Neural crest cell (in vitro differentiated cells): ENCODE results near the gene TRIM8. TPM values are rescaled to one million over a fixed set of nuclear protein-coding genes. Genes with fewer than 3 reads are reported as not detected.

ENCODE experiments used
- DNase-seq: peaks from one replicate; pipeline ENCODE4 v3.0.0; 2021; ENCODE audit warnings: low read depth, mixed read lengths, low spot score
- H3K27ac Mint-ChIP-seq: one replicate; pipeline ENCODE4 v1.8.0; 2021; ENCODE audit warnings: mild to moderate bottlenecking, mixed read lengths; ENCODE audit not compliant: unreplicated experiment
- H3K27me3 Mint-ChIP-seq: 2 replicates; pipeline ENCODE4 v1.8.0; 2021; ENCODE audit warnings: low read depth, mild to moderate bottlenecking, mixed read lengths
- H3K36me3 Mint-ChIP-seq: 2 replicates; pipeline ENCODE4 v1.8.0; 2021; ENCODE audit warnings: low read depth, mild to moderate bottlenecking, mixed read lengths
- H3K4me1 Mint-ChIP-seq: 2 replicates; pipeline ENCODE4 v1.8.0; 2021; ENCODE audit warnings: mixed read lengths
- H3K4me3 Mint-ChIP-seq: one replicate; pipeline ENCODE4 v1.8.0; 2021; ENCODE audit warnings: mild to moderate bottlenecking, mixed read lengths
- H3K9me3 Mint-ChIP-seq: 2 replicates; pipeline ENCODE4 v1.8.0; 2021; ENCODE audit warnings: mixed read lengths
- CTCF ChIP-seq: fragments of 200-600 bp; sonication (generic); conservative IDR thresholded peaks from 2 replicates; pipeline ENCODE4 v1.5.0; 2021; ENCODE audit warnings: antibody characterized with exemption, mild to moderate bottlenecking
- total RNA-seq: library from RNA; stranded (reverse); gene quantifications from 2 replicates; pipeline ENCODE4 v1.2.1, GENCODE V29; 2021

Gene TRIM8
- total RNA-seq, 1 donor from 2014 or later, result 76.9 TPM

- Mint-ChIP-seq H3K27ac (peak overlapping the region; percentile 59), H3K4me3 (peak overlapping the region; percentile 40), H3K9me3 (peaks cover 5% of the 10 kb centered on the region), H3K27me3 (no peaks in the 10 kb centered on the region), H3K4me1 (peaks cover 40% of the 10 kb centered on the region), H3K36me3 (peaks cover 5% of the 10 kb centered on the region)
- no peak for DNase-seq
- TF ChIP-seq CTCF, result no peak
These were observed 9.6 kb upstream of the TRIM8 start for GRCh38 chr10:102634686-102635085.

- no peak for TF ChIP-seq CTCF
- H3K4me1 Mint-ChIP-seq, result peaks cover 33% of the 10 kb centered on the region
- H3K9me3 Mint-ChIP-seq, result peaks cover 5% of the 10 kb centered on the region
- no peak overlapping the region for H3K4me3 Mint-ChIP-seq
- H3K27me3 Mint-ChIP-seq, result no peaks in the 10 kb centered on the region
- no peak for DNase-seq
- no peak overlapping the region for H3K27ac Mint-ChIP-seq
- peaks cover 5% of the 10 kb centered on the region for H3K36me3 Mint-ChIP-seq
These were observed 8.9 kb upstream of the TRIM8 start for GRCh38 chr10:102635377-102635776.

GRCh38 chr10:102639537-102639936, 4.7 kb upstream of the TRIM8 start:
- H3K9me3 Mint-ChIP-seq, result peaks cover 5% of the 10 kb centered on the region
- H3K36me3 Mint-ChIP-seq, result no peaks in the 10 kb centered on the region
- peak overlapping the region; percentile 61 for H3K4me3 Mint-ChIP-seq
- H3K4me1 Mint-ChIP-seq, result peaks cover 9% of the 10 kb centered on the region
- peaks cover 2% of the 10 kb centered on the region for H3K27me3 Mint-ChIP-seq
- TF ChIP-seq CTCF, result no peak
- no peak for DNase-seq
- H3K27ac Mint-ChIP-seq, result no peak overlapping the region

GRCh38 chr10:102641402-102641801, 2.9 kb upstream of the TRIM8 start:
- no peak for DNase-seq
- H3K4me3 Mint-ChIP-seq, result peak overlapping the region; percentile 93
- no peaks in the 10 kb centered on the region for H3K36me3 Mint-ChIP-seq
- peak overlapping the region; percentile 95 for H3K27ac Mint-ChIP-seq
- peaks cover 5% of the 10 kb centered on the region for H3K9me3 Mint-ChIP-seq
- H3K27me3 Mint-ChIP-seq, result peaks cover 5% of the 10 kb centered on the region
- TF ChIP-seq CTCF, result no peak
- peaks cover 24% of the 10 kb centered on the region for H3K4me1 Mint-ChIP-seq

GRCh38 chr10:102641880-102642735, 2.2 kb upstream of the TRIM8 start:
- Mint-ChIP-seq H3K4me3 (peak overlapping the region; percentile 93), H3K27me3 (peaks cover 5% of the 10 kb centered on the region), H3K4me1 (peaks cover 31% of the 10 kb centered on the region), H3K27ac (peak overlapping the region; percentile 95), H3K36me3 (no peaks in the 10 kb centered on the region), H3K9me3 (no peaks in the 10 kb centered on the region)
- DNase-seq, result peak; percentile 90
- TF ChIP-seq CTCF, result no peak
